Hepatocyte (in vitro differentiated cells): ENCODE data around the gene SGMS1. TPM values are rescaled to one million over a fixed set of nuclear protein-coding genes. Genes with fewer than 3 reads are reported as not detected.

Experiments
- DNase-seq: peaks from one replicate; pipeline ENCODE4 v3.0.0-alpha.2; 2016; ENCODE audit warnings: low spot score
- H2AFZ ChIP-seq: fragments of 200-600 bp; sonication (generic); 2 replicates; pipeline ENCODE4 v1.6.0; 2016; ENCODE audit warnings: antibody characterized with exemption, mild to moderate bottlenecking
- H3K27ac ChIP-seq: fragments of 200-600 bp; sonication (generic); 2 replicates; pipeline ENCODE4 v1.5.1; 2016; ENCODE audit warnings: mild to moderate bottlenecking
- H3K27me3 ChIP-seq: fragments of 200-600 bp; sonication (generic); 2 replicates; pipeline ENCODE4 v1.6.1; 2016
- H3K36me3 ChIP-seq: fragments of 200-600 bp; sonication (generic); replicated peaks from 2 replicates; pipeline ENCODE4 v1.5.1; 2016; ENCODE audit warnings: low read depth; ENCODE audit not compliant: insufficient read depth
- H3K4me1 ChIP-seq: fragments of 200-600 bp; sonication (generic); 2 replicates; pipeline ENCODE4 v1.5.1; 2016; ENCODE audit warnings: mild to moderate bottlenecking, moderate library complexity; ENCODE audit not compliant: insufficient read depth
- H3K4me2 ChIP-seq: fragments of 200-600 bp; sonication (generic); 2 replicates; pipeline ENCODE4 v1.6.0; 2016
- H3K4me3 ChIP-seq: fragments of 200-600 bp; sonication (generic); 2 replicates; pipeline ENCODE4 v1.5.1; 2016; ENCODE audit warnings: mild to moderate bottlenecking
- H3K79me2 ChIP-seq: fragments of 200-600 bp; sonication (generic); 2 replicates; pipeline ENCODE4 v1.6.0; 2017; ENCODE audit warnings: mild to moderate bottlenecking
- H3K9me2 ChIP-seq: fragments of 200-600 bp; sonication (generic); replicated peaks from 2 replicates; pipeline ENCODE4 v1.6.0; 2017; ENCODE audit warnings: mild to moderate bottlenecking; ENCODE audit not compliant: insufficient read depth
- H3K9me3 ChIP-seq: fragments of 200-600 bp; sonication (generic); 2 replicates; pipeline ENCODE4 v1.5.1; 2016; ENCODE audit warnings: low read depth, mild to moderate bottlenecking
- H4K20me1 ChIP-seq: fragments of 200-600 bp; sonication (generic); 2 replicates; pipeline ENCODE4 v1.6.0; 2016; ENCODE audit warnings: mild to moderate bottlenecking; ENCODE audit not compliant: insufficient read depth, poor library complexity, severe bottlenecking
- CTCF ChIP-seq: fragments of 200-600 bp; sonication (generic); IDR thresholded peaks from 2 replicates; pipeline ENCODE4 v1.5.1; 2016; ENCODE audit warnings: antibody characterized with exemption, mild to moderate bottlenecking; ENCODE audit not compliant: poor library complexity
- EZH2 ChIP-seq: fragments of 200-600 bp; sonication (generic); IDR thresholded peaks from 2 replicates; pipeline ENCODE4 v1.6.1; 2016; ENCODE audit warnings: antibody characterized with exemption, mild to moderate bottlenecking, borderline replicate concordance
- EZH2phosphoT487 ChIP-seq: fragments of 200-600 bp; sonication (generic); IDR thresholded peaks from one replicate; pipeline ENCODE4 v1.6.1; 2018; ENCODE audit warnings: antibody characterized with exemption, mild to moderate bottlenecking, low read depth, moderate library complexity; ENCODE audit not compliant: unreplicated experiment, severe bottlenecking
- WGBS: methylation state at CpG from one replicate; pipeline ENCODE4 v1.1.6; 2016; ENCODE audit warnings: low lambda C conversion rate; ENCODE audit errors: missing lambda C conversion rate; 5-methylcytosine and 5-hydroxymethylcytosine counted together
- polyA plus RNA-seq: library from polyadenylated mRNA; unstranded; fragments of >200 nt; fragmentation: Nextera tagmentation; extraction: Ambion mirVana; gene quantifications from 2 replicates; pipeline ENCODE4 v1.2.1, GENCODE V29; 2016
- total RNA-seq: library from RNA; depleted of rRNA; stranded (reverse); fragments of >200 nt; gene quantifications from 2 replicates; pipeline ENCODE4 v1.2.3, GENCODE V29; 2014

SGMS1 gene
- total and polyA plus RNA-seq, 2 experiments from 2014 or later, result 28.1 to 87.8 TPM

DNA sequence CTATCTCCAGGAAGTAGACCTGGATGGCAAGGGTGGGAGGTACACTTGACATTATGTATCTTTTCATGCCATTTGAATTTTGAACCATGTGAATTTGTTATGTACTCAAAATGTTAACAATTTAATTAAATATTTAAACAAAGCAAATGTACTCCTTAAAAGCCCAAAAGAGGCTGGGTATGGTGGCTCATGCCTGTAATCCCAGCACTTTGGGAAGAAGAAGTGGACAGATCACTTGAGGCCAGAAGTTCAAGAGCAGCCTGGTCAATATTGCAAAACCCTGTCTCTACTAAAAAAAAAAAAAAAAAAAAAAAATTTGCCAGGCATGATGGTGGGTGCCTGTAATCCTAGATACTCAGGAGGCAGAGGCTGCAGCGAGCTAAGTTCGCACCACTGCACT lies 235.6 kb downstream of the SGMS1 start:
- Histone ChIP-seq H2AFZ (no peak overlapping the region), H3K36me3 (no peaks in the 10 kb centered on the region), H3K9me3 (no peaks in the 10 kb centered on the region), H3K27me3 (no peaks in the 10 kb centered on the region), H3K4me2 (no peak overlapping the region), H3K4me1 (peaks cover 4% of the 10 kb centered on the region), H4K20me1 (no peaks in the 10 kb centered on the region), H3K9me2 (no peaks in the 10 kb centered on the region), H3K79me2 (peaks cover 45% of the 10 kb centered on the region), H3K27ac (no peak overlapping the region), H3K4me3 (no peak overlapping the region)
- no peak for TF ChIP-seq EZH2
- no peak for TF ChIP-seq EZH2phosphoT487
- no peak for TF ChIP-seq CTCF
- DNase-seq, result no peak
- WGBS, result 89% methylated on average over 2 of the region's 2 CpGs

- H3K27me3 ChIP-seq, result no peaks in the 10 kb centered on the region
- no peaks in the 10 kb centered on the region for H3K9me2 ChIP-seq
- peaks cover 46% of the 10 kb centered on the region for H3K79me2 ChIP-seq
- no peaks in the 10 kb centered on the region for H3K9me3 ChIP-seq
- TF ChIP-seq CTCF, result no peak
- no peak overlapping the region for H3K4me3 ChIP-seq
- peak overlapping the region; percentile 56 for H3K4me2 ChIP-seq
- H3K27ac ChIP-seq, result no peak overlapping the region
- 61% methylated on average over 2 of the region's 2 CpGs for WGBS
- no peaks in the 10 kb centered on the region for H3K4me1 ChIP-seq
- H4K20me1 ChIP-seq, result no peaks in the 10 kb centered on the region
- no peak overlapping the region for H2AFZ ChIP-seq
- H3K36me3 ChIP-seq, result no peaks in the 10 kb centered on the region
- DNase-seq, result no peak
Observed at GRCh38 chr10:50387732-50388073, 236.1 kb downstream of the SGMS1 start.

DNA sequence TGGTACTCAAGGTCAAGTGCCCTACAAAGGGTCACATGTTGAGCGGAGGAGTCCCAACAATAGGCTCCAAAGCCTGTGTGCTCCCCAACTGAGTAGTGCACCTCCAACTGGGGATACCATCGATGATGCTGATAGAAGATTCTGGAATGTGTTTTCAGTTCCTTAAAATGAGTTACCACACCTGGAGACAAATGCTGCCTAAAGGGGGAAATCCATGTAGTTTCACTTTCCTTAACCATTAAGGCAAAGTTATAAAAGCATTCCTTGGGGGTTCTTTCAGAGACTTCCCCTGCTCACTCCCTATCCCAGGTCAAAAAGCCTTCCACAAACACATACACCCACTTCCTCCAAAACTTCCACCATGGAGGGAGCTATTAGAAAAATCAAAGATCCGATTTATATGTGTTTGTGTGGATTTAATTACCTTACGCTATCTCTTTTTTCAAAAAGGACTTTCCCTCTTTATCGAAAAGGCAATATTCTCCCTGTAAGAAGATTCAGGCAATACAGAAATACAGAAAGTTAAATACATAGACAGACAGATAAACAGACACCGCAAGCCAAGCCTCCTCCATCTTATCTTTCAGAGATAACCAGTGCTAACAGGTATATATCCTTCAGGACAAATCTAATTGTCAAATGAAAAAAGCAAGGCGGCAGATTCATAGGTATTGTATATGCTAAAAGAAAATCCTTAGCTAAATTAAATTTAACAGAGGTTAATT lies 236.6 kb downstream of the SGMS1 start:
- no peak for DNase-seq
- peaks cover 49% of the 10 kb centered on the region for H3K79me2 ChIP-seq
- no peak overlapping the region for H3K4me3 ChIP-seq
- WGBS, result 71% methylated on average over 7 of the region's 7 CpGs
- no peaks in the 10 kb centered on the region for H3K27me3 ChIP-seq
- H3K4me2 ChIP-seq, result peak overlapping the region; percentile 56
- H3K27ac ChIP-seq, result no peak overlapping the region
- H3K36me3 ChIP-seq, result no peaks in the 10 kb centered on the region
- H3K4me1 ChIP-seq, result no peaks in the 10 kb centered on the region
- no peak overlapping the region for H2AFZ ChIP-seq
- TF ChIP-seq EZH2 (no peak), EZH2phosphoT487 (no peak), CTCF (no peak)
- H4K20me1 ChIP-seq, result no peaks in the 10 kb centered on the region
- no peaks in the 10 kb centered on the region for H3K9me3 ChIP-seq
- H3K9me2 ChIP-seq, result no peaks in the 10 kb centered on the region
